K562 (cell line): ENCODE results near the gene CDH12. TPM values are rescaled to one million over a fixed set of nuclear protein-coding genes. Genes with fewer than 3 reads are reported as not detected.
"Not testable (repeated sequence)": the region's sequence is repeated elsewhere in the genome, so short reads cannot be mapped to it uniquely, and the experiment has no call there.

Source experiments
- ATAC-seq: fragments of 200-7000 bp; cut with Tn5 transposase; 3 replicates; pipeline ENCODE4 v1.9.1; 2020; ENCODE audit warnings: moderate library complexity
- BruUV-seq: library from RNA; stranded (reverse); fragments of 400-500 nt; replicated peaks from 2 replicates; lab custom pipeline; 2021; lab: Mats Ljungman, UMichigan
- CTCF ChIA-PET: fragments of 300-600 bp; formaldehyde crosslinking; extraction: SDS; loops from one replicate; lab custom pipeline; 2021; ENCODE audit warnings: low intra/inter-chr PET ratio; lab: Yijun Ruan, JAX
- POLR2A ChIA-PET: fragments of 300-600, 350-650 bp; sonication (Branson Sonifier 250); formaldehyde crosslinking; extraction: SDS; loops from one replicate; lab custom pipeline; 2021; ENCODE audit warnings: antibody characterized with exemption, inconsistent platforms; lab: Yijun Ruan, JAX
- DNase-seq, 4 experiments: peaks; one replicate each; pipeline versions ENCODE4 v3.0.0 to v3.0.0-alpha.2; 2011 to 2018; ENCODE audit warnings: low spot score in 3 of 4, mixed read lengths in 3 of 4; ENCODE audit errors: extremely low read depth in 1 of 4
- FAIRE-seq: peaks from 2 replicates; lab custom pipeline; 2011; peaks lifted over from hg19 to GRCh38; lab: Jason Lieb, UNC
- H2AFZ ChIP-seq: 2 replicates; pipeline ENCODE4 v1.6.0; 2011; ENCODE audit warnings: low read depth, low read length, control low read depth, inconsistent platforms
- H3K27ac ChIP-seq: fragments of 200-600 bp; 3 replicates; pipeline ENCODE4 v1.8.0; 2011; ENCODE audit warnings: low read depth, mild to moderate bottlenecking, control low read depth, inconsistent platforms, low read length, moderate library complexity, mixed read lengths; ENCODE audit errors: extremely low read depth
- H3K27me3 ChIP-seq, 2 experiments: fragments of 300-600 bp in 1 of 2; 2 replicates in 1 of 2; 3 replicates in 1 of 2; pipeline versions ENCODE4 v1.6.0 to v1.8.0; 2011; ENCODE audit warnings: inconsistent platforms in 2 of 2, low read length in 2 of 2, mild to moderate bottlenecking in 1 of 2, mixed read lengths in 1 of 2, moderate library complexity in 1 of 2; ENCODE audit not compliant: control insufficient read depth in 2 of 2, insufficient read depth in 2 of 2
- H3K36me3 ChIP-seq: fragments of 300-600 bp; 3 replicates; pipeline ENCODE4 v1.8.0; 2011; ENCODE audit warnings: mild to moderate bottlenecking, low read length, inconsistent platforms; ENCODE audit not compliant: control insufficient read depth, insufficient read depth
- H3K4me1 ChIP-seq, 2 experiments: fragments of 200-600 bp in 1 of 2; replicated peaks in 1 of 2; 2 replicates in 1 of 2; 3 replicates in 1 of 2; pipeline versions ENCODE4 v1.5.1 to v1.8.0; 2011; ENCODE audit warnings: inconsistent platforms in 2 of 2, low read length in 2 of 2, mild to moderate bottlenecking in 1 of 2, mixed read lengths in 1 of 2, moderate library complexity in 1 of 2; ENCODE audit not compliant: control insufficient read depth in 2 of 2, insufficient read depth in 2 of 2
- H3K4me2 ChIP-seq: 2 replicates; pipeline ENCODE4 v1.6.1; 2011; ENCODE audit warnings: low read length, control low read depth, inconsistent platforms, mixed read lengths; ENCODE audit not compliant: insufficient read depth
- H3K4me3 ChIP-seq: fragments of 200-600 bp; sonication (generic), shearing (Covaris generic); 2 replicates; pipeline ENCODE4 v1.5.1; 2016; ENCODE audit warnings: control low read depth, inconsistent platforms
- H3K79me2 ChIP-seq: fragments of 200-600 bp; 3 replicates; pipeline ENCODE4 v1.8.0; 2011; ENCODE audit warnings: low read length, inconsistent platforms; ENCODE audit not compliant: control insufficient read depth, insufficient read depth
- H3K9ac ChIP-seq, 2 experiments: 2 replicates each; pipeline versions ENCODE4 v1.6.0 to v1.6.1; 2011; ENCODE audit warnings: low read depth in 2 of 2, low read length in 2 of 2, control low read depth in 1 of 2, inconsistent platforms in 1 of 2, mild to moderate bottlenecking in 1 of 2, mixed read lengths in 1 of 2; ENCODE audit not compliant: insufficient read depth in 1 of 2
- H3K9me1 ChIP-seq: one replicate; pipeline ENCODE4 v1.6.0; 2011; ENCODE audit warnings: inconsistent platforms, mild to moderate bottlenecking, low read length, moderate library complexity; ENCODE audit not compliant: control insufficient read depth, insufficient read depth
- H3K9me3 ChIP-seq: replicated peaks from 2 replicates; pipeline ENCODE4 v1.5.1; 2011; ENCODE audit warnings: low read depth, low read length, inconsistent platforms; ENCODE audit not compliant: control insufficient read depth, insufficient read depth
- H4K20me1 ChIP-seq: replicated peaks from 2 replicates; pipeline ENCODE4 v1.6.1; 2011; ENCODE audit warnings: low read length, inconsistent platforms, mixed read lengths; ENCODE audit not compliant: control insufficient read depth, insufficient read depth
- WGBS: fragments of 100-300 bp; shearing (Covaris generic); methylation state at CpG from one replicate; pipeline ENCODE4 v1.1.6; 2016; ENCODE audit warnings: low coverage, mixed read lengths; ENCODE audit not compliant: insufficient coverage; ENCODE audit errors: missing lambda C conversion rate; 5-methylcytosine and 5-hydroxymethylcytosine counted together
- in situ Hi-C: fragments of 300-500 bp; cut with MboI; formaldehyde crosslinking; loops from 4 replicates; pipeline ENCODE4 v1.15.0; 2018; ENCODE audit warnings: inconsistent platforms, mixed read lengths
- intact Hi-C: fragments of 100-400 bp; cut with micrococcal nuclease; formaldehyde crosslinking; loops from 2 replicates; pipeline ENCODE4 v1.14.2; 2022
- polyA plus RNA-seq, 8 experiments: library from polyadenylated mRNA; depleted of rRNA in 4 of 8; stranded (reverse) in 5 of 8; unstranded in 3 of 8; fragments of >200 nt; fragmentation: Nextera tagmentation in 2 of 8; fragmentation: Illumina TruSeq in 1 of 8; extraction: Ambion mirVana in 2 of 8; extraction: Trizol in 1 of 8; gene quantifications; 2 replicates each; pipeline versions ENCODE4 v1.2.1 to v1.2.3, GENCODE V29; 2011 to 2014; ENCODE audit warnings: inconsistent platforms in 1 of 8, missing spikeins in 1 of 8
- total RNA-seq, 7 experiments: library from RNA; depleted of rRNA in 6 of 7; stranded (reverse); fragments of >200 nt in 6 of 7; fragmentation: Illumina TruSeq in 2 of 7; extraction: Trizol in 2 of 7; gene quantifications; 2 replicates each; pipeline versions ENCODE4 v1.2.1 to v1.2.3, GENCODE V29; 2011 to 2021; ENCODE audit warnings: low replicate concordance in 1 of 7

The CDH12 gene
- total and polyA plus RNA-seq, 9 of the 15 experiments (the other 6 are each of a cell fraction or from before 2014, with no cell fraction given): 0.03 to 1.7 (median 0.37) TPM

DNA sequence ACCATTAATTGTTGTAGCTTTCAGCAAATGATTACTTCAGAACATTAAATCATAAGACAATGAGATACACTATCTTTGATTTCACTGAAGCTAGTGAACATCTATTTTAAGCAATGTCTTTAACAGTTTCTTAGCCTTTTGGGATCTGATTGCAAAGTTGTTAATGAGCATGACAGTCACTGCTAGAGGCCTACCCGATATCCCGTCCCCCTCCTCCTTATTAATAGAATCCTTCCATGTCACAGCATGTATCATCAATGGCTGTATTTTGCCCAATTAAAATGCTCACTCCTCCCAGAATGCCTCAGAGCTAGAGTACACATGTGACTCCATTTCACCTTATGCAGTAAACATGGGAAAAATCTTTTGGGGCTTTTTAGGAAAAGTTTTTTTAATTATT, 852.0 kb downstream of the CDH12 start:
- CTCF ChIA-PET, H3K36me3 ChIP-seq, DNase-seq, FAIRE-seq, ATAC-seq, POLR2A ChIA-PET, BruUV-seq, H3K4me1 ChIP-seq, H3K4me3 ChIP-seq, in situ Hi-C loops, H3K27me3 ChIP-seq, H3K9me1 ChIP-seq, H3K9me3 ChIP-seq, H3K27ac ChIP-seq, H2AFZ ChIP-seq, H3K79me2 ChIP-seq, H4K20me1 ChIP-seq, intact Hi-C loops, H3K9ac ChIP-seq, H3K4me2 ChIP-seq: not testable (repeated sequence)
- WGBS: 0% methylated on average over 2 of the region's 2 CpGs

DNA sequence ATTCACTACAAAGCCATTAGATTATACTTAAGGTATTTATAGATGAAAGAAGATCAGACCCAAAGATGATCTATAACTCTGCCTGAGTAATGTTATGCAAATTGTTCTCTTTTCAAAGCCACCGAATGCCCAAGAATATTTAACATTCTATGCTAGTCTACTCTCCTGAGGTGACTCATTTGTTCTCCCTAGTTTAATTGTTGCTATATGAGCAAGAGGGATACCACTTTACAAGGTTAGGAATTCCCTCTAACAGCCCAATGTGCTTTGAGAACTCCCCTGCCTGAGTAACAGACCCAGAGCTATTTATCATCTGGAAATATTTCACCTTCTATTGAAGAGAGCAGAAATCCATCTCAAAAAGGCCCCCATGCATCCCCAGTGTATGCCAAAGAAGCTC, 867.3 kb downstream of the CDH12 start:
- FAIRE-seq, H3K4me1 ChIP-seq, H4K20me1 ChIP-seq, H3K4me3 ChIP-seq, in situ Hi-C loops, BruUV-seq, H3K9me1 ChIP-seq, H3K27ac ChIP-seq, H3K4me2 ChIP-seq, POLR2A ChIA-PET, H3K9me3 ChIP-seq, H3K36me3 ChIP-seq, intact Hi-C loops, H3K27me3 ChIP-seq, DNase-seq, CTCF ChIA-PET, ATAC-seq, H3K79me2 ChIP-seq, H2AFZ ChIP-seq, H3K9ac ChIP-seq: not testable (repeated sequence)
- WGBS: 0% methylated on average over 1 of the region's 1 CpG

DNA sequence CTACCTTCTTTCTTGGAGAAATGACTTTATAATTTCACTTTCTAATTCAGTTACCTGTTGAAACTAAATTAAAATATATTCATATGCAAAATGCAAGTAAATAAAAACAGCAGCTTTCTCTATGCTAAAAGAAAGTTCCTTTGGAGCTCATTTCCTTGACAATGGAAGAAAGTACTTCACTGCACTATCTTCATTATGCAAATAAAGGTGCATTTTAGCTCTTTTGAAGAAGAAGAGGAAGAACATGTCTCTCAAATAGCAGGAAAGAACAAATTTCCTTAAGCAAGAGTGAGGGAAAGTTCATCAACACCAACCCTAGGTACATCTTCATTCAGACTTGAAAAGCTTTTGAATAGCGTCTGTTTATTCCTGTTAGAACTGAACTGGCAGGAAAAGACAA, 901.6 kb downstream of the CDH12 start:
- DNase-seq, H4K20me1 ChIP-seq, H3K27ac ChIP-seq, H3K4me1 ChIP-seq, ATAC-seq, H3K9ac ChIP-seq, H3K9me1 ChIP-seq, CTCF ChIA-PET, intact Hi-C loops, BruUV-seq, H3K79me2 ChIP-seq, H3K4me2 ChIP-seq, H3K27me3 ChIP-seq, H3K9me3 ChIP-seq, H3K4me3 ChIP-seq, H2AFZ ChIP-seq, H3K36me3 ChIP-seq, in situ Hi-C loops, POLR2A ChIA-PET, FAIRE-seq: not testable (repeated sequence)
- WGBS: no CpG with 5 or more reads among the region's 1 CpG
